HEK293 (cell line): ENCODE data around the gene PRPF8.

Experiments used
- CTCF ChIA-PET: fragments of 350-600 bp; formaldehyde crosslinking; extraction: SDS; loops from one replicate; lab custom pipeline; 2021; ENCODE audit warnings: antibody characterized with exemption; lab: Yijun Ruan, JAX
- POLR2A ChIA-PET: fragments of 300-600 bp; formaldehyde crosslinking; extraction: SDS; loops from one replicate; lab custom pipeline; 2020; ENCODE audit warnings: antibody characterized with exemption, inconsistent platforms; lab: Yijun Ruan, JAX
- H3K27ac ChIP-seq: fragments of 200-500 bp; sonication (Bioruptor generic); 2 replicates; pipeline ENCODE4 v1.5.1; 2014; ENCODE audit warnings: low read depth, low read length, control low read depth, inconsistent platforms; ENCODE audit errors: extremely low read depth
- H3K36me3 ChIP-seq, 2 experiments: fragments of 200-500 bp in 1 of 2; sonication (Bioruptor generic) in 1 of 2; 1 replicate in 1 of 2; 2 replicates in 1 of 2; pipeline ENCODE4 v1.5.1; 2014 to 2017; ENCODE audit warnings: inconsistent platforms in 2 of 2, low read length in 2 of 2; ENCODE audit not compliant: control insufficient read depth in 2 of 2, insufficient read depth in 1 of 2
- H3K4me1 ChIP-seq: fragments of 200-500 bp; sonication (Bioruptor generic); 2 replicates; pipeline ENCODE4 v1.5.1; 2014; ENCODE audit warnings: mild to moderate bottlenecking, low read length, inconsistent platforms; ENCODE audit not compliant: control insufficient read depth, insufficient read depth
- H3K4me3 ChIP-seq: 2 replicates; pipeline ENCODE4 v1.5.1; 2011; ENCODE audit warnings: low read depth, mild to moderate bottlenecking, control low read depth, low read length, moderate library complexity
- H3K9me3 ChIP-seq: fragments of 200-500 bp; sonication (Bioruptor generic); 2 replicates; pipeline ENCODE4 v1.5.1; 2014; ENCODE audit warnings: low read depth, low read length, inconsistent platforms; ENCODE audit not compliant: control insufficient read depth, insufficient read depth
- FEZF1 ChIP-seq: fragments of 450-650 bp; formaldehyde crosslinking; IDR thresholded peaks from 2 replicates; pipeline ENCODE4 v1.5.1; 2016; ENCODE audit warnings: missing biosample characterization, missing genetic modification characterization
- HOXD13 ChIP-seq: sonication (generic); formaldehyde crosslinking; IDR thresholded peaks from 2 replicates; pipeline ENCODE4 v1.8.0; 2022; ENCODE audit warnings: missing genetic modification reagents, borderline replicate concordance
- KLF8 ChIP-seq: fragments of 450-650 bp; formaldehyde crosslinking; IDR thresholded peaks from 2 replicates; pipeline ENCODE4 v1.5.1; 2016; ENCODE audit warnings: missing biosample characterization, missing genetic modification characterization
- KLF9 ChIP-seq: fragments of 450-650 bp; formaldehyde crosslinking; IDR thresholded peaks from 2 replicates; pipeline ENCODE4 v1.5.1; 2016; ENCODE audit warnings: missing biosample characterization, missing genetic modification characterization, low read depth
- MEIS1 ChIP-seq: sonication (generic); formaldehyde crosslinking; IDR thresholded peaks from 2 replicates; pipeline ENCODE4 v1.8.1; 2022; ENCODE audit warnings: missing genetic modification reagents, mild to moderate bottlenecking, borderline replicate concordance
- MZF1 ChIP-seq: fragments of 450-650 bp; formaldehyde crosslinking; IDR thresholded peaks from 2 replicates; pipeline ENCODE4 v1.5.1; 2017; ENCODE audit warnings: missing biosample characterization, missing genetic modification characterization, borderline replicate concordance
- PRDM1 ChIP-seq: fragments of 450-650 bp; formaldehyde crosslinking; IDR thresholded peaks from 2 replicates; pipeline ENCODE4; 2016; ENCODE audit warnings: missing biosample characterization, missing genetic modification characterization
- SALL2 ChIP-seq: fragments of 450-650 bp; formaldehyde crosslinking; IDR thresholded peaks from 2 replicates; pipeline ENCODE4 v1.5.0; 2017; ENCODE audit warnings: missing biosample characterization, mild to moderate bottlenecking, missing genetic modification characterization, borderline replicate concordance
- ZNF184 ChIP-seq: fragments of 450-650 bp; IDR thresholded peaks from 2 replicates; pipeline ENCODE4 v1.5.1; 2018; ENCODE audit warnings: missing biosample characterization, mild to moderate bottlenecking, missing genetic modification characterization
- ZNF266 ChIP-seq: fragments of 450-650 bp; formaldehyde crosslinking; IDR thresholded peaks from 2 replicates; pipeline ENCODE4 v1.5.1; 2016; ENCODE audit warnings: missing biosample characterization, missing genetic modification characterization, low read depth
- ZNF311 ChIP-seq: fragments of 450-650 bp; formaldehyde crosslinking; IDR thresholded peaks from 2 replicates; pipeline ENCODE4 v1.5.1; 2017; ENCODE audit warnings: missing biosample characterization, missing genetic modification characterization, borderline replicate concordance
- ZNF335 ChIP-seq: fragments of 450-650 bp; formaldehyde crosslinking; conservative IDR thresholded peaks from 2 replicates; pipeline ENCODE4 v1.5.1; 2016; ENCODE audit warnings: missing biosample characterization, missing genetic modification characterization
- ZNF37A ChIP-seq: fragments of 450-650 bp; IDR thresholded peaks from 2 replicates; pipeline ENCODE4 v1.5.1; 2018; ENCODE audit warnings: missing biosample characterization, missing genetic modification characterization
- ZNF529 ChIP-seq: fragments of 450-650 bp; formaldehyde crosslinking; IDR thresholded peaks from 2 replicates; pipeline ENCODE4 v1.5.1; 2017; ENCODE audit warnings: missing genetic modification characterization, missing biosample characterization; ENCODE audit not compliant: insufficient replicate concordance
- ZNF629 ChIP-seq: fragments of 450-650 bp; formaldehyde crosslinking; IDR thresholded peaks from 2 replicates; pipeline ENCODE4 v1.5.1; 2017; ENCODE audit warnings: missing biosample characterization, missing genetic modification characterization
- ZNF670 ChIP-seq: fragments of 450-650 bp; formaldehyde crosslinking; IDR thresholded peaks from 2 replicates; pipeline ENCODE4 v1.5.1; 2016; ENCODE audit warnings: missing biosample characterization, missing genetic modification characterization, low read depth
- ZNF677 ChIP-seq: fragments of 450-650 bp; IDR thresholded peaks from 2 replicates; pipeline ENCODE4 v1.5.0; 2018; ENCODE audit warnings: missing biosample characterization, mild to moderate bottlenecking, missing genetic modification characterization, moderate library complexity
- ZNF707 ChIP-seq: fragments of 450-650 bp; formaldehyde crosslinking; IDR thresholded peaks from 2 replicates; pipeline ENCODE4 v1.5.1; 2016; ENCODE audit warnings: missing biosample characterization, missing genetic modification characterization
- ZNF843 ChIP-seq: fragments of 450-650 bp; formaldehyde crosslinking; IDR thresholded peaks from 2 replicates; pipeline ENCODE4 v1.5.1; 2016; ENCODE audit warnings: missing biosample characterization, missing genetic modification characterization
- TF ChIP-seq, protein P1 (sequence below): fragments of 450-650 bp; formaldehyde crosslinking; IDR thresholded peaks from 2 replicates; pipeline ENCODE4 v1.5.1; 2016; ENCODE audit warnings: missing biosample characterization, missing genetic modification characterization
- TF ChIP-seq, protein P2 (sequence below): fragments of 450-650 bp; formaldehyde crosslinking; IDR thresholded peaks from 2 replicates; pipeline ENCODE4 v1.5.1; 2016; ENCODE audit warnings: missing biosample characterization, missing genetic modification characterization, borderline replicate concordance
- TF ChIP-seq, protein P3 (sequence below): fragments of 450-650 bp; formaldehyde crosslinking; IDR thresholded peaks from 2 replicates; pipeline ENCODE4 v1.5.1; 2016; ENCODE audit warnings: missing biosample characterization, missing genetic modification characterization, low read depth
- TF ChIP-seq, protein P4 (sequence below): fragments of 450-650 bp; formaldehyde crosslinking; IDR thresholded peaks from 2 replicates; pipeline ENCODE4 v1.5.1; 2017; ENCODE audit warnings: missing biosample characterization, mild to moderate bottlenecking, missing genetic modification characterization, moderate library complexity

Gene PRPF8

DNA sequence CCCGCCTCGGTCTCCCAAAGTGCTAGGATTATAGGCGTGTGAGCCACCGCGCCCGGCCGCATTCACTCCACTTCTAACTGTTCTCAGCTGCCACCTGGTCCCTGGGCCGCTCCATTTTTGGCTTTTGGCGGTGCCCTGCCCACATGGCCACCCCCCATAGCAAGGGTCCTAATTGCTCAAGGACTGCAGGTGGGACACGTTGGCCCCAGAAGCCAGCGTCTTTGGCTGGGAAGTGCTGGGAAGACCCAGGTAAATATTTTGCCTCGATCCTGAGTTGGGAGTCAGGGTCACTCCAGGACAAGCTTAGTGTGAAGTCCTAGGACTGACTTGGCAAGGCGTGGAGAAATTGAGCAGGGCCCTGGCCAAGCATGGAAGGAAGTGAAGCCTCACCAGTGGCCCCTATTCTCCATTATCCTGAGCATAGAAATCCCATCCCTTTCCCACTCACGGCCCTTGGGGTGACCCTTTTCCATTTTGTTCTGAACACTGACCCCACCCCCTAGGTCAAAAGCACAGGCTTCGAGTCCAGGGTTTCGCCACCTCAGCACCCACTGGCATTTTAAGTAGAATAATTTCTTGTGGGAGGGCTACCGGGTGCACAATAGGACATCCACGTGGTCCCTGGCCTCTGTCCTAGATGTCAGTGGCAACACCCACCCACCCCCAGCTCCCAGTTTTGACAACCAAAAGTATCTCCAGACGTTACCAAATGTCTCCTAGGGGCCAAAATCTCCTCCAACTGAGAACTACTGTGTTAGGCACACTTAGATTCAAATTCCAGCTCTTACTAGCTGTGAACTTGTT, 33.9 kb upstream of the PRPF8 start (continued):
- TF ChIP-seq FEZF1 (tag by site-specific recombination), result no peak
- no peak for TF ChIP-seq MEIS1 (CRISPR knock-in tag)
- TF ChIP-seq ZNF707 (tag by site-specific recombination), result no peak
- TF ChIP-seq ZNF311 (tag by site-specific recombination), result no peak
- TF ChIP-seq, protein P1, sequence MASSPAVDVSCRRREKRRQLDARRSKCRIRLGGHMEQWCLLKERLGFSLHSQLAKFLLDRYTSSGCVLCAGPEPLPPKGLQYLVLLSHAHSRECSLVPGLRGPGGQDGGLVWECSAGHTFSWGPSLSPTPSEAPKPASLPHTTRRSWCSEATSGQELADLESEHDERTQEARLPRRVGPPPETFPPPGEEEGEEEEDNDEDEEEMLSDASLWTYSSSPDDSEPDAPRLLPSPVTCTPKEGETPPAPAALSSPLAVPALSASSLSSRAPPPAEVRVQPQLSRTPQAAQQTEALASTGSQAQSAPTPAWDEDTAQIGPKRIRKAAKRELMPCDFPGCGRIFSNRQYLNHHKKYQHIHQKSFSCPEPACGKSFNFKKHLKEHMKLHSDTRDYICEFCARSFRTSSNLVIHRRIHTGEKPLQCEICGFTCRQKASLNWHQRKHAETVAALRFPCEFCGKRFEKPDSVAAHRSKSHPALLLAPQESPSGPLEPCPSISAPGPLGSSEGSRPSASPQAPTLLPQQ (tag by site-specific recombination), result no peak
- TF ChIP-seq ZNF184 (tag by site-specific recombination), result no peak
- TF ChIP-seq PRDM1, result no peak
- TF ChIP-seq ZNF529 (tag by site-specific recombination), result no peak
- no peak for TF ChIP-seq SALL2 (tag by site-specific recombination)
- TF ChIP-seq KLF9 (tag by site-specific recombination), result no peak
- no peak for TF ChIP-seq ZNF677 (tag by site-specific recombination)
- TF ChIP-seq, all 188 proteins: peak for 0

DNA sequence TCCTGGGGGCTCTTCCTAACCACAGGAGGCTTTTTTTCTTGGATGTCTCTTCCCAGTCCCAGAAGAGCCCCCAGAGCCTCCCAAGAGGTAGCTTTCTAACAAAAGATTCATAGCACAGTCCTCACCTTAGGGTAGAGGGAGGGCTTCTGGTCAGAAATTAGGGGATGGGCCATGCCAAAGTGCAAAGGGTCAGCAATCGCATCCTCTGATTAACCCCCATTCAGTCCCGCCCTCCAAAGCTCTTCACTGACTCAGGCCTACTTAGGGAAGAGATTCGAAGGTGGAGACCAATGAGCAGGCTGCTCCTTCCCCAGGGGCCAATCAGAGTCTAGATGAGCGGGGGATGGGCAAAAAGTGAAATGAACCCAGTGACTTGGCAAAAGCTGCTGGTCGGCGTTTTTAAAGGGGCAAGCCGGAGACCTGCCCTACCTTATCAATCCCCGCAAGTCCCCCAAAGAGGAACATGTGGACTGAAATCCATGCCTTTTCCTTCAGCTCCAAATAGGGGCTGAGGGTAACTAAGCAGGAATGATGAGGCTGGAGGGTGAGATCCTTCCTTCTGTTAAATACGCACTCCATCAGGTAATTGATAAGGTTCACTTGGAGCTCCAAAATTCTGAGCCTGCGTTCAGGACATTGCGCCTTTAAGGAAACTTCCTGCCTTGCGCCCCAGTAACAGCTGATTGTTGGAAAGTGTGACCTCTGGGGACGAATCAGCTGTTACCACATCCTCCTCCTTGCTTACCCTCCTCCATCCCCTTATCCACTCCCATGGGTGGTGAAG, 32.4 kb upstream of the PRPF8 start:
- Histone ChIP-seq H3K9me3 (no peaks in the 10 kb centered on the region), H3K4me3 (peak overlapping the region; percentile 68), H3K27ac (peak overlapping the region; percentile 98), H3K4me1 (peaks cover 16% of the 10 kb centered on the region), H3K36me3 (peaks cover 0 to 18% of the 10 kb centered on the region in 2 experiments; a peak in 1 of 3 replicates)
- ChIA-PET POLR2A (interaction anchor here (0.6 to 4.6 kb wide), 46 partner anchors 7 to 566 kb away, joined by 3 to 45 read pairs (median 5); partner anchors contain the start of genes INPP5K, OVCA2, PITPNA and PRPF8), CTCF (interaction anchor here (0.6 to 5.1 kb wide), 14 partner anchors 12 to 528 kb away, joined by 3 to 44 read pairs (median 4); no protein-coding TSS in a partner anchor)
- no peak for TF ChIP-seq HOXD13 (CRISPR knock-in tag)
- TF ChIP-seq KLF8 (tag by site-specific recombination), result 0 out of 2 replicates have a peak, but pooled peaks have one; percentile 29
- TF ChIP-seq ZNF843 (tag by site-specific recombination), result no peak
- no peak for TF ChIP-seq ZNF670
- TF ChIP-seq ZNF266, result no peak
- TF ChIP-seq MZF1, result 0 out of 2 replicates have a peak, but pooled peaks have one; percentile 41
- TF ChIP-seq, protein P2, sequence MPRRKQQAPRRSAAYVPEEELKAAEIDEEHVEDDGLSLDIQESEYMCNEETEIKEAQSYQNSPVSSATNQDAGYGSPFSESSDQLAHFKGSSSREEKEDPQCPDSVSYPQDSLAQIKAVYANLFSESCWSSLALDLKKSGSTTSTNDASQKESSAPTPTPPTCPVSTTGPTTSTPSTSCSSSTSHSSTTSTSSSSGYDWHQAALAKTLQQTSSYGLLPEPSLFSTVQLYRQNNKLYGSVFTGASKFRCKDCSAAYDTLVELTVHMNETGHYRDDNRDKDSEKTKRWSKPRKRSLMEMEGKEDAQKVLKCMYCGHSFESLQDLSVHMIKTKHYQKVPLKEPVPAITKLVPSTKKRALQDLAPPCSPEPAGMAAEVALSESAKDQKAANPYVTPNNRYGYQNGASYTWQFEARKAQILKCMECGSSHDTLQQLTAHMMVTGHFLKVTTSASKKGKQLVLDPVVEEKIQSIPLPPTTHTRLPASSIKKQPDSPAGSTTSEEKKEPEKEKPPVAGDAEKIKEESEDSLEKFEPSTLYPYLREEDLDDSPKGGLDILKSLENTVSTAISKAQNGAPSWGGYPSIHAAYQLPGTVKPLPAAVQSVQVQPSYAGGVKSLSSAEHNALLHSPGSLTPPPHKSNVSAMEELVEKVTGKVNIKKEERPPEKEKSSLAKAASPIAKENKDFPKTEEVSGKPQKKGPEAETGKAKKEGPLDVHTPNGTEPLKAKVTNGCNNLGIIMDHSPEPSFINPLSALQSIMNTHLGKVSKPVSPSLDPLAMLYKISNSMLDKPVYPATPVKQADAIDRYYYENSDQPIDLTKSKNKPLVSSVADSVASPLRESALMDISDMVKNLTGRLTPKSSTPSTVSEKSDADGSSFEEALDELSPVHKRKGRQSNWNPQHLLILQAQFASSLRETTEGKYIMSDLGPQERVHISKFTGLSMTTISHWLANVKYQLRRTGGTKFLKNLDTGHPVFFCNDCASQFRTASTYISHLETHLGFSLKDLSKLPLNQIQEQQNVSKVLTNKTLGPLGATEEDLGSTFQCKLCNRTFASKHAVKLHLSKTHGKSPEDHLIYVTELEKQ (tag by site-specific recombination), result no peak
- no peak for TF ChIP-seq ZNF37A
- TF ChIP-seq, protein P3, sequence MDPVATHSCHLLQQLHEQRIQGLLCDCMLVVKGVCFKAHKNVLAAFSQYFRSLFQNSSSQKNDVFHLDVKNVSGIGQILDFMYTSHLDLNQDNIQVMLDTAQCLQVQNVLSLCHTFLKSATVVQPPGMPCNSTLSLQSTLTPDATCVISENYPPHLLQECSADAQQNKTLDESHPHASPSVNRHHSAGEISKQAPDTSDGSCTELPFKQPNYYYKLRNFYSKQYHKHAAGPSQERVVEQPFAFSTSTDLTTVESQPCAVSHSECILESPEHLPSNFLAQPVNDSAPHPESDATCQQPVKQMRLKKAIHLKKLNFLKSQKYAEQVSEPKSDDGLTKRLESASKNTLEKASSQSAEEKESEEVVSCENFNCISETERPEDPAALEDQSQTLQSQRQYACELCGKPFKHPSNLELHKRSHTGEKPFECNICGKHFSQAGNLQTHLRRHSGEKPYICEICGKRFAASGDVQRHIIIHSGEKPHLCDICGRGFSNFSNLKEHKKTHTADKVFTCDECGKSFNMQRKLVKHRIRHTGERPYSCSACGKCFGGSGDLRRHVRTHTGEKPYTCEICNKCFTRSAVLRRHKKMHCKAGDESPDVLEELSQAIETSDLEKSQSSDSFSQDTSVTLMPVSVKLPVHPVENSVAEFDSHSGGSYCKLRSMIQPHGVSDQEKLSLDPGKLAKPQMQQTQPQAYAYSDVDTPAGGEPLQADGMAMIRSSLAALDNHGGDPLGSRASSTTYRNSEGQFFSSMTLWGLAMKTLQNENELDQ (tag by site-specific recombination), result no peak
- TF ChIP-seq ZNF629 (tag by site-specific recombination), result 0 out of 2 replicates have a peak, but pooled peaks have one; percentile 43
- TF ChIP-seq, protein P4, sequence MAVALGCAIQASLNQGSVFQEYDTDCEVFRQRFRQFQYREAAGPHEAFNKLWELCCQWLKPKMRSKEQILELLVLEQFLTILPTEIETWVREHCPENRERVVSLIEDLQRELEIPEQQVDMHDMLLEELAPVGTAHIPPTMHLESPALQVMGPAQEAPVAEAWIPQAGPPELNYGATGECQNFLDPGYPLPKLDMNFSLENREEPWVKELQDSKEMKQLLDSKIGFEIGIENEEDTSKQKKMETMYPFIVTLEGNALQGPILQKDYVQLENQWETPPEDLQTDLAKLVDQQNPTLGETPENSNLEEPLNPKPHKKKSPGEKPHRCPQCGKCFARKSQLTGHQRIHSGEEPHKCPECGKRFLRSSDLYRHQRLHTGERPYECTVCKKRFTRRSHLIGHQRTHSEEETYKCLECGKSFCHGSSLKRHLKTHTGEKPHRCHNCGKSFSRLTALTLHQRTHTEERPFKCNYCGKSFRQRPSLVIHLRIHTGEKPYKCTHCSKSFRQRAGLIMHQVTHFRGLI (tag by site-specific recombination), result no peak; the same call in 1 of the 2 replicates
- no peak for TF ChIP-seq MEIS1 (CRISPR knock-in tag)
- peak; percentile 43 for TF ChIP-seq ZNF335 (tag by site-specific recombination)
